HEK293 (cell line): ENCODE data around the gene SOWAHA.

Source experiments
- CTCF ChIA-PET: fragments of 350-600 bp; formaldehyde crosslinking; extraction: SDS; loops from one replicate; lab custom pipeline; 2021; ENCODE audit warnings: antibody characterized with exemption; lab: Yijun Ruan, JAX
- POLR2A ChIA-PET: fragments of 300-600 bp; formaldehyde crosslinking; extraction: SDS; loops from one replicate; lab custom pipeline; 2020; ENCODE audit warnings: antibody characterized with exemption, inconsistent platforms; lab: Yijun Ruan, JAX
- H3K27ac ChIP-seq: fragments of 200-500 bp; sonication (Bioruptor generic); 2 replicates; pipeline ENCODE4 v1.5.1; 2014; ENCODE audit warnings: low read depth, low read length, control low read depth, inconsistent platforms; ENCODE audit errors: extremely low read depth
- H3K36me3 ChIP-seq, 2 experiments: fragments of 200-500 bp in 1 of 2; sonication (Bioruptor generic) in 1 of 2; 1 replicate in 1 of 2; 2 replicates in 1 of 2; pipeline ENCODE4 v1.5.1; 2014 to 2017; ENCODE audit warnings: inconsistent platforms in 2 of 2, low read length in 2 of 2; ENCODE audit not compliant: control insufficient read depth in 2 of 2, insufficient read depth in 1 of 2
- H3K4me1 ChIP-seq: fragments of 200-500 bp; sonication (Bioruptor generic); 2 replicates; pipeline ENCODE4 v1.5.1; 2014; ENCODE audit warnings: mild to moderate bottlenecking, low read length, inconsistent platforms; ENCODE audit not compliant: control insufficient read depth, insufficient read depth
- H3K4me3 ChIP-seq: 2 replicates; pipeline ENCODE4 v1.5.1; 2011; ENCODE audit warnings: low read depth, mild to moderate bottlenecking, control low read depth, low read length, moderate library complexity
- H3K9me3 ChIP-seq: fragments of 200-500 bp; sonication (Bioruptor generic); 2 replicates; pipeline ENCODE4 v1.5.1; 2014; ENCODE audit warnings: low read depth, low read length, inconsistent platforms; ENCODE audit not compliant: control insufficient read depth, insufficient read depth
- GLIS1 ChIP-seq: fragments of 450-650 bp; formaldehyde crosslinking; IDR thresholded peaks from 2 replicates; pipeline ENCODE4 v1.5.1; 2016; ENCODE audit warnings: missing biosample characterization, missing genetic modification characterization
- GLIS2 ChIP-seq: fragments of 450-650 bp; formaldehyde crosslinking; IDR thresholded peaks from 2 replicates; pipeline ENCODE4 v1.5.1; 2016; ENCODE audit warnings: missing biosample characterization, missing genetic modification characterization
- HOXA7 ChIP-seq: sonication (generic); formaldehyde crosslinking; IDR thresholded peaks from 2 replicates; pipeline ENCODE4 v1.8.1; 2022; ENCODE audit warnings: missing genetic modification reagents, borderline replicate concordance
- KLF16 ChIP-seq: fragments of 450-650 bp; formaldehyde crosslinking; IDR thresholded peaks from 2 replicates; pipeline ENCODE4 v1.5.1; 2017; ENCODE audit warnings: missing biosample characterization, missing genetic modification characterization
- SP2 ChIP-seq: fragments of 450-650 bp; formaldehyde crosslinking; IDR thresholded peaks from 2 replicates; pipeline ENCODE4 v1.5.1; 2016; ENCODE audit warnings: missing biosample characterization, missing genetic modification characterization
- SP7 ChIP-seq: fragments of 450-650 bp; formaldehyde crosslinking; IDR thresholded peaks from 2 replicates; pipeline ENCODE4 v1.5.1; 2016; ENCODE audit warnings: missing biosample characterization, missing genetic modification characterization
- ZBTB17 ChIP-seq: fragments of 450-650 bp; formaldehyde crosslinking; IDR thresholded peaks from 2 replicates; pipeline ENCODE4 v1.5.1; 2016; ENCODE audit warnings: missing biosample characterization, missing genetic modification characterization
- ZBTB20 ChIP-seq: fragments of 450-650 bp; formaldehyde crosslinking; IDR thresholded peaks from 2 replicates; pipeline ENCODE4 v1.5.1; 2016; ENCODE audit warnings: missing biosample characterization, missing genetic modification characterization
- ZBTB26 ChIP-seq: fragments of 450-650 bp; formaldehyde crosslinking; optimal IDR thresholded peaks from 2 replicates; pipeline ENCODE3; 2016; ENCODE audit warnings: missing biosample characterization, mild to moderate bottlenecking, missing genetic modification characterization
- ZBTB48 ChIP-seq: fragments of 450-650 bp; formaldehyde crosslinking; IDR thresholded peaks from 2 replicates; pipeline ENCODE4 v1.5.1; 2016; ENCODE audit warnings: missing biosample characterization, missing genetic modification characterization
- ZBTB7A ChIP-seq: fragments of 450-650 bp; formaldehyde crosslinking; IDR thresholded peaks from 2 replicates; pipeline ENCODE4 v1.5.1; 2016; ENCODE audit warnings: low read depth, missing biosample characterization, missing genetic modification characterization
- ZBTB8A ChIP-seq: fragments of 450-650 bp; formaldehyde crosslinking; IDR thresholded peaks from 2 replicates; pipeline ENCODE4 v1.5.1; 2016; ENCODE audit warnings: missing biosample characterization, missing genetic modification characterization
- ZNF292 ChIP-seq: fragments of 450-650 bp; formaldehyde crosslinking; IDR thresholded peaks from 2 replicates; pipeline ENCODE4 v1.5.1; 2016; ENCODE audit warnings: low read depth, missing biosample characterization, missing genetic modification characterization, borderline replicate concordance
- ZNF335 ChIP-seq: fragments of 450-650 bp; formaldehyde crosslinking; conservative IDR thresholded peaks from 2 replicates; pipeline ENCODE4 v1.5.1; 2016; ENCODE audit warnings: missing biosample characterization, missing genetic modification characterization
- ZNF426 ChIP-seq: fragments of 450-650 bp; formaldehyde crosslinking; IDR thresholded peaks from 2 replicates; pipeline ENCODE4 v1.5.1; 2017; ENCODE audit warnings: missing biosample characterization, missing genetic modification characterization, mild to moderate bottlenecking, inconsistent platforms, moderate library complexity
- ZNF501 ChIP-seq: fragments of 450-650 bp; formaldehyde crosslinking; IDR thresholded peaks from 2 replicates; pipeline ENCODE4 v1.5.1; 2016; ENCODE audit warnings: missing biosample characterization, missing genetic modification characterization
- ZNF529 ChIP-seq: fragments of 450-650 bp; formaldehyde crosslinking; IDR thresholded peaks from 2 replicates; pipeline ENCODE4 v1.5.1; 2017; ENCODE audit warnings: missing genetic modification characterization, missing biosample characterization; ENCODE audit not compliant: insufficient replicate concordance
- ZNF555 ChIP-seq: fragments of 450-650 bp; formaldehyde crosslinking; conservative IDR thresholded peaks from 2 replicates; pipeline ENCODE4 v1.5.1; 2017; ENCODE audit warnings: missing biosample characterization, mild to moderate bottlenecking, missing genetic modification characterization, inconsistent platforms
- ZNF76 ChIP-seq: fragments of 450-650 bp; formaldehyde crosslinking; IDR thresholded peaks from 2 replicates; pipeline ENCODE4; 2016; ENCODE audit warnings: low read depth, missing biosample characterization, missing genetic modification characterization, borderline replicate concordance
- ZNF777 ChIP-seq: fragments of 450-650 bp; formaldehyde crosslinking; IDR thresholded peaks from 2 replicates; pipeline ENCODE4 v1.5.1; 2017; ENCODE audit warnings: missing biosample characterization, missing genetic modification characterization, borderline replicate concordance
- TF ChIP-seq, protein P1 (sequence below): fragments of 450-650 bp; formaldehyde crosslinking; IDR thresholded peaks from 2 replicates; pipeline ENCODE4 v1.5.1; 2016; ENCODE audit warnings: missing biosample characterization, missing genetic modification characterization
- TF ChIP-seq, protein P2 (sequence below): fragments of 450-650 bp; formaldehyde crosslinking; IDR thresholded peaks from 2 replicates; pipeline ENCODE4 v1.5.1; 2016; ENCODE audit warnings: missing biosample characterization, missing genetic modification characterization

Gene SOWAHA

GRCh38 chr5:132777209-132778069, 35.7 kb upstream of the SOWAHA start, which contains the start of gene SEPTIN8 (continued):
- TF ChIP-seq ZNF529 (tag by site-specific recombination) = no peak
- peak; percentile 72 for TF ChIP-seq ZNF335 (tag by site-specific recombination)
- no peak for TF ChIP-seq ZNF426 (tag by site-specific recombination)
- TF ChIP-seq ZBTB17 (tag by site-specific recombination) = no peak
- peak; percentile 72 for TF ChIP-seq ZBTB20 (tag by site-specific recombination)
- TF ChIP-seq, protein P1, sequence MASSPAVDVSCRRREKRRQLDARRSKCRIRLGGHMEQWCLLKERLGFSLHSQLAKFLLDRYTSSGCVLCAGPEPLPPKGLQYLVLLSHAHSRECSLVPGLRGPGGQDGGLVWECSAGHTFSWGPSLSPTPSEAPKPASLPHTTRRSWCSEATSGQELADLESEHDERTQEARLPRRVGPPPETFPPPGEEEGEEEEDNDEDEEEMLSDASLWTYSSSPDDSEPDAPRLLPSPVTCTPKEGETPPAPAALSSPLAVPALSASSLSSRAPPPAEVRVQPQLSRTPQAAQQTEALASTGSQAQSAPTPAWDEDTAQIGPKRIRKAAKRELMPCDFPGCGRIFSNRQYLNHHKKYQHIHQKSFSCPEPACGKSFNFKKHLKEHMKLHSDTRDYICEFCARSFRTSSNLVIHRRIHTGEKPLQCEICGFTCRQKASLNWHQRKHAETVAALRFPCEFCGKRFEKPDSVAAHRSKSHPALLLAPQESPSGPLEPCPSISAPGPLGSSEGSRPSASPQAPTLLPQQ (tag by site-specific recombination) = peak; percentile 82
- peak; percentile 89 for TF ChIP-seq ZNF76 (tag by site-specific recombination)
- peak; percentile 47; the same call in 1 of the 2 replicates for TF ChIP-seq ZNF777 (tag by site-specific recombination)
- TF ChIP-seq ZBTB48 = peak; percentile 76
- TF ChIP-seq KLF16 (tag by site-specific recombination) = 0 out of 2 replicates have a peak, but pooled peaks have one; percentile 36
- peak; percentile 90 for TF ChIP-seq GLIS2 (tag by site-specific recombination)
- peak; percentile 88 for TF ChIP-seq GLIS1 (tag by site-specific recombination)
- peak; percentile 71 for TF ChIP-seq ZBTB26 (tag by site-specific recombination)
- 0 out of 2 replicates have a peak, but pooled peaks have one; percentile 12 for TF ChIP-seq SP2 (tag by site-specific recombination)
- TF ChIP-seq, protein P2, sequence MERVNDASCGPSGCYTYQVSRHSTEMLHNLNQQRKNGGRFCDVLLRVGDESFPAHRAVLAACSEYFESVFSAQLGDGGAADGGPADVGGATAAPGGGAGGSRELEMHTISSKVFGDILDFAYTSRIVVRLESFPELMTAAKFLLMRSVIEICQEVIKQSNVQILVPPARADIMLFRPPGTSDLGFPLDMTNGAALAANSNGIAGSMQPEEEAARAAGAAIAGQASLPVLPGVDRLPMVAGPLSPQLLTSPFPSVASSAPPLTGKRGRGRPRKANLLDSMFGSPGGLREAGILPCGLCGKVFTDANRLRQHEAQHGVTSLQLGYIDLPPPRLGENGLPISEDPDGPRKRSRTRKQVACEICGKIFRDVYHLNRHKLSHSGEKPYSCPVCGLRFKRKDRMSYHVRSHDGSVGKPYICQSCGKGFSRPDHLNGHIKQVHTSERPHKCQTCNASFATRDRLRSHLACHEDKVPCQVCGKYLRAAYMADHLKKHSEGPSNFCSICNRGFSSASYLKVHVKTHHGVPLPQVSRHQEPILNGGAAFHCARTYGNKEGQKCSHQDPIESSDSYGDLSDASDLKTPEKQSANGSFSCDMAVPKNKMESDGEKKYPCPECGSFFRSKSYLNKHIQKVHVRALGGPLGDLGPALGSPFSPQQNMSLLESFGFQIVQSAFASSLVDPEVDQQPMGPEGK (tag by site-specific recombination) = peak; percentile 70
- TF ChIP-seq ZBTB7A = peak; percentile 76; the same call in 1 of the 2 replicates
- no peak for TF ChIP-seq ZNF555
- TF ChIP-seq ZBTB8A (tag by site-specific recombination) = peak; percentile 59
- 0 out of 2 replicates have a peak, but pooled peaks have one; percentile 13 for TF ChIP-seq SP7 (tag by site-specific recombination)
- no peak for TF ChIP-seq HOXA7 (CRISPR knock-in tag)
- TF ChIP-seq ZNF501 (tag by site-specific recombination) = 0 out of 2 replicates have a peak, but pooled peaks have one; percentile 32

DNA sequence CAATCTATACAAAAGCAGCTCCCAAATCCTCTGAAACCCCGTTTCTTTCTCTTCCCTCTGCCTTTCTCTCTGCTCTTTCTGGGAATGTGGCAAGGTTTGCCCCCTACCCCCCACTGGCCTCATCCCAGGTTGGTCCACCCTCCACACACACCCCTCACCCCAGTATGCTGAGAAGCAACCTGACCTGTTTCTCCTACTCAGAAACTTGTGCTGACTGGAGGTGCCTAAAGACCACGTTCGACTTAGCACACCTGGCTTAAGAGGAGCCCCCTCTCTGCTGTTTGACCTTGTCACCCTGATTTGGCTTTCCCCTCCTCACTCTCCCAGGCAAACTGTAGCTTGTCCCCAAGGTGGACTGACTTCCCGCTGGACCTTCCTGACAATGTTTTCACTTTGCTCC, 35.0 kb upstream of the SOWAHA start:
- no peak overlapping the region for H3K4me3 ChIP-seq
- H3K9me3 ChIP-seq = no peaks in the 10 kb centered on the region
- H3K36me3 ChIP-seq = peaks cover 0 to 5% of the 10 kb centered on the region in 2 experiments; a peak in 1 of 3 replicates
- CTCF ChIA-PET = interaction anchor here (0.8 to 1.0 kb wide), 4 partner anchors 11 to 42 kb away, joined by 3 to 5 read pairs (median 4); no protein-coding TSS in a partner anchor
- H3K27ac ChIP-seq = no peak overlapping the region
- POLR2A ChIA-PET = interaction anchor here (1.1 to 1.4 kb wide), 3 partner anchors 41 to 278 kb away, joined by 3 to 4 read pairs (median 4); partner anchors contain the start of gene KIF3A
- H3K4me1 ChIP-seq = no peaks in the 10 kb centered on the region
- TF ChIP-seq, protein P2 (tag by site-specific recombination) = 0 out of 2 replicates have a peak, but pooled peaks have one; percentile 14
- TF ChIP-seq ZBTB17 (tag by site-specific recombination) (0 out of 2 replicates have a peak, but pooled peaks have one; percentile 17), ZNF292 (tag by site-specific recombination) (no peak)
